GM23338 (cell line): ENCODE data around the gene FRAS1. TPM values are rescaled to one million over a fixed set of nuclear protein-coding genes. Genes with fewer than 3 reads are reported as not detected.

ENCODE experiments used
- ATAC-seq: fragments of 200-7000 bp; cut with Tn5 transposase; 3 replicates; pipeline ENCODE4 v1.9.1; 2020
- DNase-seq: peaks from one replicate; pipeline ENCODE4 v3.0.0-alpha.2; 2015; ENCODE audit warnings: low spot score
- H2AFZ ChIP-seq: fragments of 200-600 bp; sonication (generic); 2 replicates; pipeline ENCODE4 v1.8.0; 2016; ENCODE audit warnings: antibody characterized with exemption, mild to moderate bottlenecking, moderate library complexity
- H3F3A ChIP-seq: fragments of 200-600 bp; sonication (generic); replicated peaks from 2 replicates; pipeline ENCODE4 v1.8.0; 2017; ENCODE audit warnings: antibody characterized with exemption, mixed run types, low read depth
- H3K27ac ChIP-seq: fragments of 200-600 bp; sonication (generic); 2 replicates; pipeline ENCODE4 v1.6.1; 2016; ENCODE audit warnings: low read depth
- H3K27me3 ChIP-seq: fragments of 200-600 bp; sonication (generic); 2 replicates; pipeline ENCODE4 v1.8.0; 2016; ENCODE audit warnings: mild to moderate bottlenecking, mixed run types, moderate library complexity; ENCODE audit not compliant: insufficient read depth
- H3K36me3 ChIP-seq: fragments of 200-600 bp; sonication (generic); 2 replicates; pipeline ENCODE4 v1.8.0; 2016; ENCODE audit warnings: mild to moderate bottlenecking; ENCODE audit not compliant: insufficient read depth
- H3K4me1 ChIP-seq: fragments of 200-600 bp; sonication (generic); 2 replicates; pipeline ENCODE4 v1.8.0; 2016; ENCODE audit warnings: mild to moderate bottlenecking, moderate library complexity; ENCODE audit not compliant: insufficient read depth
- H3K4me2 ChIP-seq: fragments of 200-600 bp; sonication (generic); 2 replicates; pipeline ENCODE4 v1.7.1; 2017; ENCODE audit warnings: mixed run types
- H3K4me3 ChIP-seq: fragments of 200-600 bp; sonication (generic); 2 replicates; pipeline ENCODE4 v1.6.1; 2016; ENCODE audit warnings: mixed run types
- H3K79me2 ChIP-seq: fragments of 200-600 bp; sonication (generic); replicated peaks from 2 replicates; pipeline ENCODE4 v1.8.0; 2017; ENCODE audit warnings: mild to moderate bottlenecking; ENCODE audit not compliant: insufficient read depth
- H3K9me2 ChIP-seq: fragments of 200-600 bp; sonication (generic); 2 replicates; pipeline ENCODE4 v1.8.0; 2017; ENCODE audit not compliant: insufficient read depth
- H4K20me1 ChIP-seq: fragments of 200-600 bp; sonication (generic); replicated peaks from 2 replicates; pipeline ENCODE4 v1.8.0; 2017; ENCODE audit warnings: mild to moderate bottlenecking; ENCODE audit not compliant: insufficient read depth
- H3K27ac Mint-ChIP-seq: 2 replicates; pipeline ENCODE4 v1.8.0; 2020; ENCODE audit warnings: inconsistent platforms, mild to moderate bottlenecking, moderate library complexity, mixed read lengths
- H3K27me3 Mint-ChIP-seq: 3 replicates; pipeline ENCODE4 v1.8.0; 2022; ENCODE audit warnings: low read depth, mild to moderate bottlenecking, moderate library complexity, mixed read lengths, inconsistent platforms; ENCODE audit not compliant: insufficient read depth, poor library complexity
- H3K36me3 Mint-ChIP-seq: 3 replicates; pipeline ENCODE4 v1.8.0; 2021; ENCODE audit warnings: low read depth, mild to moderate bottlenecking, inconsistent platforms, moderate library complexity, mixed read lengths
- H3K4me1 Mint-ChIP-seq: 3 replicates; pipeline ENCODE4 v1.8.0; 2020; ENCODE audit warnings: mild to moderate bottlenecking, inconsistent platforms, mixed read lengths
- H3K4me3 Mint-ChIP-seq: 3 replicates; pipeline ENCODE4 v1.8.0; 2021; ENCODE audit warnings: moderate library complexity, mild to moderate bottlenecking, inconsistent platforms, mixed read lengths
- H3K9me3 Mint-ChIP-seq: 3 replicates; pipeline ENCODE4 v1.8.0; 2020; ENCODE audit warnings: moderate library complexity, mild to moderate bottlenecking, inconsistent platforms, mixed read lengths
- EZH2 ChIP-seq: fragments of 200-600 bp; sonication (generic); IDR thresholded peaks from one replicate; pipeline ENCODE4 v1.8.0; 2017; ENCODE audit warnings: antibody characterized with exemption, mild to moderate bottlenecking, low read depth; ENCODE audit not compliant: unreplicated experiment
- JUNB ChIP-seq: IDR thresholded peaks from one replicate; pipeline ENCODE4 v1.6.1; 2016; ENCODE audit warnings: antibody characterized with exemption; ENCODE audit not compliant: unreplicated experiment
- STAT1 ChIP-seq: IDR thresholded peaks from one replicate; pipeline ENCODE4 v1.6.1; 2016; ENCODE audit warnings: antibody characterized with exemption; ENCODE audit not compliant: unreplicated experiment
- ZNF114 ChIP-seq: fragments of 250-450 bp; sonication (Bioruptor Pico); IDR thresholded peaks from 2 replicates; pipeline ENCODE4 v1.5.0; 2020; ENCODE audit warnings: mild to moderate bottlenecking, moderate library complexity
- polyA plus RNA-seq: library from polyadenylated mRNA; unstranded; fragments of >200 nt; fragmentation: Nextera tagmentation; extraction: Ambion mirVana; gene quantifications from 2 replicates; pipeline ENCODE4 v1.2.1, GENCODE V29; 2016
- total RNA-seq: library from RNA; depleted of rRNA; stranded (reverse); fragments of >200 nt; shearing (Covaris generic); gene quantifications from 2 replicates; pipeline ENCODE4 v1.2.3, GENCODE V29; 2014
- TF ChIP-seq, protein P1 (sequence below), 2 experiments: fragments of 200-600 bp in 1 of 2; sonication (generic) in 1 of 2; conservative IDR thresholded peaks; 2 replicates each; pipeline versions ENCODE4 v1.5.1 to v1.6.1; 2016 to 2017; ENCODE audit warnings: antibody characterized with exemption in 2 of 2, low read depth in 2 of 2, mild to moderate bottlenecking in 2 of 2, moderate library complexity in 1 of 2
- TF ChIP-seq, protein P2 (sequence below): IDR thresholded peaks from 2 replicates; pipeline ENCODE4 v1.6.1; 2016; ENCODE audit warnings: antibody characterized with exemption
- TF ChIP-seq, protein P3 (sequence below): IDR thresholded peaks from one replicate; pipeline ENCODE4 v1.6.1; 2018; ENCODE audit warnings: antibody characterized with exemption; ENCODE audit not compliant: unreplicated experiment

The FRAS1 gene
- total and polyA plus RNA-seq, 2 experiments from 2014 or later = 12.4 to 108 TPM

DNA sequence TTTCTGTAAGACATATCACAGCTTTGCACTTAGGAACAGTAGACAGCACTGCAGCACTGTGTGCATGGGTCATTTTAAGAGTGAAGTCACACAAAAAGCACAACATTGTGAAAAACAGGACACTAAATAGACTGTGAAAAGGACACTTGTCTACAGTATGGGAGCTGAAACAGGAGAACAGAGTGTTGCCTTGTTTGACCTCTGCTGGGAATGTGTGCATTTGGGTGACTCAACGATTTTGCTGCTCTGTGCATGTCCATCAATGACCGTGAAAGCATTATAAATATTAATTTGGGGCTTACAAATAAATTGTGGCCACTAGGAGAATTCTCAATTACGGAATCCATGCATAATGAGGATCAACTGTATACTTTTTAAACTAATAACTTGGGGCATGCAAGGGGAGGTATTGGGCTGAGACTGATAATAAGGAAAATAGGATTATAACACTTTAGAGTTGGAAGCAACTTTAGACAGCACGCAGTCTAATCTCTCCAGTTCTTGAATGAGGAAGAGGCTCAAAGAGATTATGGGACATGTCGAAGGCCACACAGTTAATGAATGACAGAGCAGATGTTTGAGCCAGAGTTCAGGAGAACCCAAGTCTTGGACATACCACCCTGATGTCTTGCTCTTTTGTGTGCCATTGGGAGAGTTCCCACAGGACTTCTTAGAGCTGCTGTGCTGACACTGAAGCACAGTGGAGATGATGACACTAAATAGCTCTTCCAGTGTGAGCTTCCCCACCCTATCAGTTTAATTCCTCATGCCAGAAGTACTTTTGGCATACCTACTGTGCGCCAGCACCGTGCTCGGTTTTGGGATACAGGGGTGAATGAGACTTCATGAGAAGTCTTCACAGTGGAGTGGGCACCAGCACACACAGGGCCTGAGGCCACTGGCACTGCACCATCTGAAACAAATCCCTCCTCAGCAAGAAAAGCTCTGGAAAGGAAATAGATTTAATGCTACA is 79.3 kb downstream of the FRAS1 start:
- H3K27me3 ChIP-seq = no peaks in the 10 kb centered on the region
- H3K9me2 ChIP-seq = no peaks in the 10 kb centered on the region
- no peak overlapping the region for H3K4me2 ChIP-seq
- H3K27ac Mint-ChIP-seq = peak overlapping the region; percentile 3; the same call in 1 of the 2 replicates
- no peaks in the 10 kb centered on the region for H3K36me3 ChIP-seq
- H3K4me3 Mint-ChIP-seq = no peak overlapping the region
- peaks cover 3% of the 10 kb centered on the region; the same call in 1 of the 2 replicates for H3K4me1 ChIP-seq
- H4K20me1 ChIP-seq = peaks cover 14% of the 10 kb centered on the region
- DNase-seq = no peak
- no peak overlapping the region for H2AFZ ChIP-seq
- no peak for TF ChIP-seq EZH2
- TF ChIP-seq, protein P1, sequence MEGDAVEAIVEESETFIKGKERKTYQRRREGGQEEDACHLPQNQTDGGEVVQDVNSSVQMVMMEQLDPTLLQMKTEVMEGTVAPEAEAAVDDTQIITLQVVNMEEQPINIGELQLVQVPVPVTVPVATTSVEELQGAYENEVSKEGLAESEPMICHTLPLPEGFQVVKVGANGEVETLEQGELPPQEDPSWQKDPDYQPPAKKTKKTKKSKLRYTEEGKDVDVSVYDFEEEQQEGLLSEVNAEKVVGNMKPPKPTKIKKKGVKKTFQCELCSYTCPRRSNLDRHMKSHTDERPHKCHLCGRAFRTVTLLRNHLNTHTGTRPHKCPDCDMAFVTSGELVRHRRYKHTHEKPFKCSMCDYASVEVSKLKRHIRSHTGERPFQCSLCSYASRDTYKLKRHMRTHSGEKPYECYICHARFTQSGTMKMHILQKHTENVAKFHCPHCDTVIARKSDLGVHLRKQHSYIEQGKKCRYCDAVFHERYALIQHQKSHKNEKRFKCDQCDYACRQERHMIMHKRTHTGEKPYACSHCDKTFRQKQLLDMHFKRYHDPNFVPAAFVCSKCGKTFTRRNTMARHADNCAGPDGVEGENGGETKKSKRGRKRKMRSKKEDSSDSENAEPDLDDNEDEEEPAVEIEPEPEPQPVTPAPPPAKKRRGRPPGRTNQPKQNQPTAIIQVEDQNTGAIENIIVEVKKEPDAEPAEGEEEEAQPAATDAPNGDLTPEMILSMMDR (conservative IDR thresholded peaks at IDR 0.05; ENCODE audit: low read depth in 2 of 2) = no peak
- TF ChIP-seq, protein P2, sequence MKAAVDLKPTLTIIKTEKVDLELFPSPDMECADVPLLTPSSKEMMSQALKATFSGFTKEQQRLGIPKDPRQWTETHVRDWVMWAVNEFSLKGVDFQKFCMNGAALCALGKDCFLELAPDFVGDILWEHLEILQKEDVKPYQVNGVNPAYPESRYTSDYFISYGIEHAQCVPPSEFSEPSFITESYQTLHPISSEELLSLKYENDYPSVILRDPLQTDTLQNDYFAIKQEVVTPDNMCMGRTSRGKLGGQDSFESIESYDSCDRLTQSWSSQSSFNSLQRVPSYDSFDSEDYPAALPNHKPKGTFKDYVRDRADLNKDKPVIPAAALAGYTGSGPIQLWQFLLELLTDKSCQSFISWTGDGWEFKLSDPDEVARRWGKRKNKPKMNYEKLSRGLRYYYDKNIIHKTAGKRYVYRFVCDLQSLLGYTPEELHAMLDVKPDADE = no peak
- no peak for TF ChIP-seq JUNB
- TF ChIP-seq STAT1 = no peak
- TF ChIP-seq ZNF114 = no peak
- ATAC-seq = no peak
- H3F3A ChIP-seq = no peaks in the 10 kb centered on the region; the same call in 1 of the 2 replicates
- H3K4me3 ChIP-seq = no peak overlapping the region
- H3K27me3 Mint-ChIP-seq = no peaks in the 10 kb centered on the region
- H3K79me2 ChIP-seq = peaks cover 97% of the 10 kb centered on the region
- no peak overlapping the region for H3K27ac ChIP-seq
- H3K9me3 Mint-ChIP-seq = peaks cover 4% of the 10 kb centered on the region; the same call in 2 of the 3 replicates
- peaks cover 14% of the 10 kb centered on the region for H3K4me1 Mint-ChIP-seq
- peaks cover 4% of the 10 kb centered on the region for H3K36me3 Mint-ChIP-seq

DNA sequence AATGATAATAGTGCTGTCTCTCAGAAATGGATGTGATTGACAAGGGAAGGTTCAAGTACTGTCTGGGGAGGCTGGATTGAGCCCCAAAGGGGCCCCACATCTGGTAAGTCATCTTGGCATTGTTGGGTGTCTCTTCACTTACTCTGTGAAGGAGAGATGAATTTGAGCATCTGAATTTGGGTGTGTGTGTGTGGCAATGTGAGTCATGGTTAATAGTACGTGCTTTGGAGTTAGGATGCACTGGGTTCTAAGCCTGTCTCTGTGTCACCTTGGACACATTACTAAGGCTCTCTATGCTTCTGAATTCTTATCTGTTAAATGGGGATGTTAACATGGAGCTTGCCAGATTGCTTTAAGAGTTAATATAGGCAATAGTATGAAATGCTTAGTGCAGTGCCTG is 80.4 kb downstream of the FRAS1 start:
- Mint-ChIP-seq H3K36me3 (peaks cover 11% of the 10 kb centered on the region), H3K27ac (no peak overlapping the region), H3K4me1 (peaks cover 5% of the 10 kb centered on the region; the same call in 2 of the 3 replicates), H3K9me3 (peaks cover 10% of the 10 kb centered on the region; the same call in 2 of the 3 replicates), H3K4me3 (no peak overlapping the region), H3K27me3 (no peaks in the 10 kb centered on the region)
- H3K4me3 ChIP-seq = no peak overlapping the region
- no peaks in the 10 kb centered on the region for H3K9me2 ChIP-seq
- DNase-seq (no peak), ATAC-seq (no peak)
- no peaks in the 10 kb centered on the region for H3K36me3 ChIP-seq
- no peak overlapping the region for H3K27ac ChIP-seq
- no peaks in the 10 kb centered on the region for H3K4me1 ChIP-seq
- H3F3A ChIP-seq = no peaks in the 10 kb centered on the region; the same call in 1 of the 2 replicates
- peaks cover 14% of the 10 kb centered on the region for H4K20me1 ChIP-seq
- no peak overlapping the region for H2AFZ ChIP-seq
- no peak overlapping the region for H3K4me2 ChIP-seq
- no peaks in the 10 kb centered on the region for H3K27me3 ChIP-seq
- H3K79me2 ChIP-seq = peaks cover 98% of the 10 kb centered on the region
- TF ChIP-seq, protein P2 = no peak
- TF ChIP-seq, protein P3, sequence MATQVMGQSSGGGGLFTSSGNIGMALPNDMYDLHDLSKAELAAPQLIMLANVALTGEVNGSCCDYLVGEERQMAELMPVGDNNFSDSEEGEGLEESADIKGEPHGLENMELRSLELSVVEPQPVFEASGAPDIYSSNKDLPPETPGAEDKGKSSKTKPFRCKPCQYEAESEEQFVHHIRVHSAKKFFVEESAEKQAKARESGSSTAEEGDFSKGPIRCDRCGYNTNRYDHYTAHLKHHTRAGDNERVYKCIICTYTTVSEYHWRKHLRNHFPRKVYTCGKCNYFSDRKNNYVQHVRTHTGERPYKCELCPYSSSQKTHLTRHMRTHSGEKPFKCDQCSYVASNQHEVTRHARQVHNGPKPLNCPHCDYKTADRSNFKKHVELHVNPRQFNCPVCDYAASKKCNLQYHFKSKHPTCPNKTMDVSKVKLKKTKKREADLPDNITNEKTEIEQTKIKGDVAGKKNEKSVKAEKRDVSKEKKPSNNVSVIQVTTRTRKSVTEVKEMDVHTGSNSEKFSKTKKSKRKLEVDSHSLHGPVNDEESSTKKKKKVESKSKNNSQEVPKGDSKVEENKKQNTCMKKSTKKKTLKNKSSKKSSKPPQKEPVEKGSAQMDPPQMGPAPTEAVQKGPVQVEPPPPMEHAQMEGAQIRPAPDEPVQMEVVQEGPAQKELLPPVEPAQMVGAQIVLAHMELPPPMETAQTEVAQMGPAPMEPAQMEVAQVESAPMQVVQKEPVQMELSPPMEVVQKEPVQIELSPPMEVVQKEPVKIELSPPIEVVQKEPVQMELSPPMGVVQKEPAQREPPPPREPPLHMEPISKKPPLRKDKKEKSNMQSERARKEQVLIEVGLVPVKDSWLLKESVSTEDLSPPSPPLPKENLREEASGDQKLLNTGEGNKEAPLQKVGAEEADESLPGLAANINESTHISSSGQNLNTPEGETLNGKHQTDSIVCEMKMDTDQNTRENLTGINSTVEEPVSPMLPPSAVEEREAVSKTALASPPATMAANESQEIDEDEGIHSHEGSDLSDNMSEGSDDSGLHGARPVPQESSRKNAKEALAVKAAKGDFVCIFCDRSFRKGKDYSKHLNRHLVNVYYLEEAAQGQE = no peak
- TF ChIP-seq EZH2 = no peak
